Measurements from ENCODE around the gene USP6.
"Not testable (repeated sequence)": the region's sequence is repeated elsewhere in the genome, so short reads cannot be mapped to it uniquely, and the experiment has no call there.

- TF ChIP-seq, protein P1, sequence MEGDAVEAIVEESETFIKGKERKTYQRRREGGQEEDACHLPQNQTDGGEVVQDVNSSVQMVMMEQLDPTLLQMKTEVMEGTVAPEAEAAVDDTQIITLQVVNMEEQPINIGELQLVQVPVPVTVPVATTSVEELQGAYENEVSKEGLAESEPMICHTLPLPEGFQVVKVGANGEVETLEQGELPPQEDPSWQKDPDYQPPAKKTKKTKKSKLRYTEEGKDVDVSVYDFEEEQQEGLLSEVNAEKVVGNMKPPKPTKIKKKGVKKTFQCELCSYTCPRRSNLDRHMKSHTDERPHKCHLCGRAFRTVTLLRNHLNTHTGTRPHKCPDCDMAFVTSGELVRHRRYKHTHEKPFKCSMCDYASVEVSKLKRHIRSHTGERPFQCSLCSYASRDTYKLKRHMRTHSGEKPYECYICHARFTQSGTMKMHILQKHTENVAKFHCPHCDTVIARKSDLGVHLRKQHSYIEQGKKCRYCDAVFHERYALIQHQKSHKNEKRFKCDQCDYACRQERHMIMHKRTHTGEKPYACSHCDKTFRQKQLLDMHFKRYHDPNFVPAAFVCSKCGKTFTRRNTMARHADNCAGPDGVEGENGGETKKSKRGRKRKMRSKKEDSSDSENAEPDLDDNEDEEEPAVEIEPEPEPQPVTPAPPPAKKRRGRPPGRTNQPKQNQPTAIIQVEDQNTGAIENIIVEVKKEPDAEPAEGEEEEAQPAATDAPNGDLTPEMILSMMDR (IDR thresholded peaks at IDR 0.05) = not testable (repeated sequence)
- not testable (repeated sequence) for TF ChIP-seq POLR2A (IDR thresholded peaks at IDR 0.05)
These were observed 38.6 kb upstream of the USP6 start for GRCh38 chr17:5077275-5077674.
